Left renal pelvis (tissue), 4 donors: ENCODE results near the gene SLC25A25. TPM values are rescaled to one million over a fixed set of nuclear protein-coding genes. Genes with fewer than 3 reads are reported as not detected.
"Not testable (repeated sequence)": the region's sequence is repeated elsewhere in the genome, so short reads cannot be mapped to it uniquely, and the experiment has no call there.

Source experiments
- DNase-seq, 4 donors: peaks; one replicate each; pipeline ENCODE4 v3.0.0-alpha.2; 2013; ENCODE audit warnings: low read depth in 4 of 4, low spot score in 3 of 4
- polyA plus RNA-seq, 4 donors: library from polyadenylated mRNA; unstranded; fragments of 120-200 nt; gene quantifications; one replicate each; pipeline ENCODE4 v1.2.1, GENCODE V29; 2013; ENCODE audit not compliant: insufficient read length in 4 of 4

The SLC25A25 gene
- 10 to 100 TPM; 12.5 to 17.2 (median 13.1) TPM for polyA plus RNA-seq

DNA sequence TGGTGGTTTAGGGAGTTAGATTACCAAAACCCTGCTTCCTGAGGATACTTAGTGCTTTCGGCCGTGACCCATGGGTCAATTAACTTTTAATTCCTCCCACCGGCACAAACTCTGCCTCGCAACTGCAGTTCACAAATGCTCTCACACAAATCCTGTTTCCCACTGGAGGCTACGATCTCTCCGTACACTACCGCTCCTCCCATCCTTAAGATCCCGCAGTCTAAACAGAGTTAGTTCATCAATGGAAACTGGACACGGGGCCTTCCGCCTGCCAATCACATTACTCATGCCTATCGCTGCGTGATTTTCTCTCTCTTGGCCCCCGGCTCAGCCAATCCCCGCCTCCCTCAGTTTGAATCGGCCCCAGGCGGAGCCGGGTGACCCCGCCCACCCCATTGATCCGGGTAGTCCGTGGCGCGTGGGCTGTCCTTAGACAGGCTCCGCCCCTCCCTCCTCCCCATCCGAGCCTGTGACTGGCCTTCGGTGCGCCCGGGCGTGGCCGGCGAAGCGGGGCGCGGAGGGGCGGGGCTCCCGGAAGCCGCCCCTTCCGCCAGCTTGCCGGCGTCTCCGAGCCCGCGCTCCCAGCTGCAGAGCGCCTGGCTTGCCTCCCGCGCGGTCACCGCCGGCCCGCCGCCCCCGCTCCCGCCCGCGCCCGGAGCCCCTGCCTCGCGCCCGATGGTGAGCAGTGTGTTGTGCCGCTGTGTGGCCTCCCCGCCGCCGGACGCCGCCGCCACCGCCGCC, at the start of gene SLC25A25:
Gene SLC25A25 (plus strand): TSS at position 588 of the 741 bp plus-strand sequence. CDS start 88 bp downstream, at position 676.
- DNase-seq = peak; percentile 95 to 99 (median 96)

DNA sequence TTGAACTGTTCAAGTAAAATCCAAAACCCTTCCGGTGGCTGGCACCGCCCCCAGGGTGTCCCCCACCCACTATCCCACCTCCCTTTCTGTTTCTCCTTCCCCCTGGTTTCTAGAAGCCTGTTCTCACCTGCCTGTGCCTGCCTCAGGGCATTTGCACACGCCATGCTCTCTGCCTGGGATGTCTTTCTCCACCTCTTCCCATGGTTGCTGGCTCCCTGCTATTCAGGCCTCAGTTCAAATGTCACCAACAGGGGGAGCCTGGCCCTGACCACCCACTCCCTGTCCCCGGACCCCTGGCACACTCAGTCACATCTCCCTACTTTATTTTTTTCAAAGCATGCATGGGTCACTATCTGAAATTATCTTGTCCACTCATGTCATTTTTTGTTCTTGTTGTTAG, 47.3 kb upstream of the SLC25A25 start:
- DNase-seq = no peak

DNA sequence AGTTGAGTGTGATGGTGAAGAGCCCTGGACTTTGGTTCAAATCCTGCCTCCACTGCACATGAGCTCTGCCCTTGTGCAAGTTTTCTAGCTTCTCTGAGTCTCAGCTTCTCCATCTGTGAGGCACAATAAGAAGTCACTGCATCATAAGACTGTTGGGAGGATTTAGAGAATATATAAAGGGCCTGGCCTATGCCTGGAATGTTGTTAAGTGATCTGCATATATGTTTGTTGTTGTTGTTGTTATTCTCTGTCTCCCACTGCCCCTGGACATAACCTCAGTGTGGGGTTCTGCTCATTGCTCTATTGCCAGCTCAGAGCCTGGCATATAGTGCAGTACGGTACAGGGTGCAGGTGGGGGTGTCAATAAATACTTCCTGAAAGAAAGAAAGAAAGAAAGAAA, 46.9 kb upstream of the SLC25A25 start:
- DNase-seq = no peak

DNA sequence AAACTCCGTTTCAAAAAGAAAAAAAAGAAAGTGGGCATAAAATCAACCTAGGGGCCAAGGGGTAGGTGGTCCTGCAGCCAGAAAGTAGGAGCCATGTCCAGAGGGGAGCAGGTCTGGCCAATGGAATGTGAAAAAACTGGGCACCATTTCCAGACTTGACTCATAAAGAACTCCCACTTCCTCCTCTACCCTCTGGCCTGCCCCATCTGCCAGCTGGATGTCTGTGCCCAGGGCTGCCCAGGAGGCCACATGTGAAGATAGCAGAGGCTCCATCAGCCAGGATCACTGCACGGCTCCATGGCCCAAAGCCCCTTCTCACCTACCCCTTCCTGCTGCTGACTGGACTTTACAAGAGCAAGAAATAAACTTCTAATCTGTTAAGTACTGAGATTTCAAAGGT, 45.1 kb upstream of the SLC25A25 start:
- no peak for DNase-seq

DNA sequence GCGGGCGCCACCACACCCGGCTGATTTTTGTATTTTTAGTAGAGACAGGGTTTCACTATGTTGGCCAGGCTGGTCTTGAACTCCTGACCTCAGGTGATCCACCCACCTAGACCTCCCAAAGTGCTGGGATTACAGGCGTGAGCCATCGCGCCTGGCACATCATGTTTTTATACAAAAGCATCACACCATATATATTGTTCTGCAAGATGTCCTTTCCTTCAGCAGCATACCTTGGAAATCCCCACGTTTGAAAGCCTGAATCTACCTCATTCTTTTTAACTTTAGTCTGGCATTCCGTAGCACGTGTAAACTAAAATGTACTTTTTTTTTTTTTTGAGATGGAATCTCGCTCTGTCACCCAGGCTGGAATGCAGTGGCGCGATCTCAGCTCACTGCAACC, 44.4 kb upstream of the SLC25A25 start:
- DNase-seq = not testable (repeated sequence)

DNA sequence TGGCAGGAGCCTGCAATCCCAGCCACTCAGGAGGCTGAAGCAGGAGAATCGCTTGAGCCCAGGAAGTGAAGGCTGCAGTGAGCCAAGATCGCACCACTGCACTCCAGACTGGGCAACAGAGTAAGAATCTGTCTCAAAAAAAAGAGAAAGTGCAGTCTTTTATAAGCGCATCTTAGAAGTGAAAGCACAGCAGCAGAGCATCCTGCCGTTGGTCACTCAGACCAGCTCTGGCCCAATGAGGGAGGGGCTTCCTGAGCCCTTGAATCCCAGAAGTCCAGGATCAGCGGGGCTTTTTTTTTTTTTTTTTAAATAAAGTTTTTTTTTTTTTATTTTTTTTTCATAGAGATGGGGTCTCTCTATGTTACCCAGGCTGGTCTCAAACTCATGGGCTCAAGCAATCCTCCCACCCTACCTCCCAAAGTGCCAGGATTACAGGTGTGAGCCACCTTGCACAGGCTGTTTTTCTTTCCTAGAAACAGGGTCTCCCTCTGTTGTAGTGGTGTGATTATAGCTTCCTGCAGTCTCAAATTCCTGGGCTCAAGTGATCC, 43.2 kb upstream of the SLC25A25 start:
- no peak for DNase-seq

DNA sequence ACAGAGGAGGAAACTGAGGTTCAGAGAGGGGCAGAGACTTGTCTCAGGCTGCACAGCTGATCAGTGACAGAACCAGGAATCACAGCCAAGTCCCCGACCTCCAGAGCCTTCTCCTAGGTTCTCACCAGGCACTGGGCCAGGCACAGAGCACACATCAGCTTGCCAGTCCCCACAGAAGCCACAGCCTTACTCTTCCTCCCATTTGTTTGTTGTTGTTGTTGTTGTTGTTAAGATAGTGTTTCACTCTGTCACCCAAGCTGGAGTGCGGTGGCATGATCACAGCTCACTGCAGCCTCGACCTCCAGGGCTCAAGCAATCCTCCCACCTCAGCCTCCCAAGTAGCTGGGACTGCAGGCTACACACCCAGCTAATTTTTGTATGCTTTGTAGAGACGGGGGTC, 42.3 kb upstream of the SLC25A25 start:
- no peak for DNase-seq

DNA sequence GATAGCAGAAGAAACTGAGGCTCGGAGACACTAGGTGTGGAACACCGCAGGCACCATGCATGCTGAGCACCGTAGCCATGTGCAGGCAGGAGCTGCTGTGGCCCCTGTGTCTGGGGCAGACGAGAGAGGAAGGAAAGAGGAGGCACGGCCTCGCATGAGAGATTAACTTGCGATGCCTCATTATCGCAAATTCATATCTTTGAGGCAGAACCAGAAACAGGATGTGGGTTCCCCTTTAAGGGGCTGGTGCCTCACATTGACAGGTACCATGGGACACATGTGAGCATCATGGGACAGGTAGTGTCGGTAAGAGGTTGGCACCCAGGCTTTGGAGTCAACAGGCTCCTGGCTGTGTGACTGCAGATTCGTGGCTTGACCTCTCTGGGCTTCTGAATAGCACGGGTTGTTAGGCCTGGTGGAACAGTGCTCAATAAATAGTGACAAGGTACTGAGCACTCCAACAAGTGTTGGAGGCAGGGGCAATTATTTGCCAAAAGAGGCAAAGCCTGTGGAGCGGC, 41.7 kb upstream of the SLC25A25 start:
- no peak for DNase-seq

DNA sequence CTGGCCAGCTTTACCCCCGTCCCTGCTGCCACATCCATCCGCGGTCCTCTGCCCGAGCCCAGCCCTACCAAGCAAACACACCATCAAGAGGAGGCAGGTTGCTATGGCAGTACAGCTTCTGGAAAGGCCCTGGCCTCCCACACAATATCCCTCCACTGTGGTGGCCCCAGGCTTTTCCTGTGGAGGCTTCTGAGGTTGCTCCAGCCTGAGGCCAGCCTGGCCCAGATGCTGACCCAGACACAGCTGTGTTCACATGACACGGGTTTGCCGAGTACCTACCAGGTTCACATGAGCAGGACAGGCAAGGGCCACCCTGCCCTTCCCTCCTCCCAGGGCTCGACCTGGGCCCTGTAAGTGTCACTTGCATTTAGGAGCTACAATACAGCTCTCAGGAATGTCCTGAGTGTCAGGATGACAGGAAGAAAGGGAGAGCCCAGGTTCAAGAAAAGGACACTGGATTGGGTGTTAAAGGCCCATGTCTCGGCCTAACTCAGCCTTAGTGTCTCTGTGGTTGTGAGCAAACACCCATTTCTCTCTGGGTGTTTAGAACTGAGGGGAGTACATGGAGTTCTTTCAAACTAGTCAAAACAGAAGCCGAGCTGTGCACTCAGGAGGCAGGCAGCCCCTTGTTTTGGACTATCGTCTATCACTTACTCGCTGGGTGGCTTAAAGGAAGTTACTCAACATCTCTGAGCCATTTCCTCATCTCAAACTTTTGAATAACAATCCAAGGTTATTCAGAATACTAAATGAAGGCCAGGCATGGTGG, 41.1 kb upstream of the SLC25A25 start:
- no peak for DNase-seq

DNA sequence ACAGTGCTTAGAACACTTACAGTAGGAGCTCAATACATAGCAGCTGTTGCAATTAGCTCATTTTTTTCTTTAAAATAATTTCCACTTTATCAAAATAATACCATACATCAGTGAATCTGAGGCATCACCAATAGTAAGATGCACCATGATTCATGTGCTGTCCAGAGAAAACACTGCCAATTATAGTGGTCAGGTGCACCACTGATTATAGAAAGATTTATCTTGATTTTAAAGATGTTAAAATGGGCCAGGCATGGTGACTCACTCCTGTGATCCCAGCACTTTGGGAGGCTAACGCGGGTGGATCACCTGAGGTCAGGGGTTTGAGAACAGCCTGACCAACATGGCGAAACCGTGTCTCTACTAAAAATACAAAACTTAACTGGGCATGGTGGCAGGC, 40.3 kb upstream of the SLC25A25 start:
- no peak for DNase-seq

DNA sequence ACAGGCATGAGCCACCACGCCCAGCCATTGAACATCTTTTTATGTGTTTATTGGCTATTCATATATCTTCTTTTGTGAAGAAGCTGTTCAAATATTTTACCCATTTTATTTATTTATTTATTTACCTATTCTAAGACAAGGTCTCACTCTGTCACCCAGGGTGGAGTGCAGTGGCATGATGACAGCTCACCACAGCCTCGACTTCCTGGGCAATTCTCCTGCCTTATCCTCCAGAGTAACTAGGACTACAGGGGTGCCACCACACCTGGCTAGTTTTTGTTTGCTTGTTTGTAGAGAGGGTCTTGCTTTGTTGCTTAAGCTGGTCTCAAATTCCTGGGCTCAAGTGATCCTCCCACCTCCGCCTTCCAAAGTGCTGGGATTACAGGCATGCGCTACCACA, 34.4 kb upstream of the SLC25A25 start:
- DNase-seq = no peak

DNA sequence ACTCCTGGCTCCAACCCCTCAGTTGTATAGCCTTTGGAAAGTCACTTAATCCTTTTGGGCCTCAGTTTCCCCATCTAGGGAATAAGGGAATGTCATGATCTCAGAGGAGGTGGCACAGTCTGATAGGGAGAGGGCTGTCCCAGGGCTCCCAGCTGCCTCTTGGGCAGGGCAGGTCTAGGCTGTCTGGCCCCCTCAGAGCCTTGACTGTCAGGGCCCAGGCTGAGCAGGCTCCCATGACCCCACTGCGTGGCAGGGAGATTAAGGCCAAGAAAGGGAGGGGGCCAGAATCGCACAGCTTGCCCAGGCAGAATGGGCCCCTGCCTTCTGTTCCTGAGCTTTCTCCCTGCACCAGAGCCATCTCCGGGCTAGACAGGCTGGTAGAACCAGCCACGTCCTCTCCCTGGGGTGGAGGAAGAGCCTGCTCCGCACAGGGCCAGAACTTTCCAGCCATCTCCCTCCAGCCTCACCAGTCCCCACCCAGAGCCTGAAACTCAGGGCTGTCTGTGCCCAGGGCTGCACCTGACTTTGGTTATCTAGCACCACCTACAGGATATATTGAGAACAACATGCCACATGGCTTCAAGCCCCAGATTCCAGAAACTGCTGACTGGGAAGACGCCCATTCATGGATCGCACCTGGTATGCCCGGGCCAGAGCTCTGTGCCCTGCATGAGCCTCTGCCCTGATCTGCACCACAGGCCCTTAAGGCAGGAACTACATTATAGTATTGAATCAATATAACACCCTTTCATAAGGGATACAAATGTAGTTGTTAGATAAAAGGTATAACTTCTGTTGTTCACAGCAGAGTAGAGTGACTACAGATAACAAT, 33.0 kb upstream of the SLC25A25 start:
- DNase-seq = no peak

DNA sequence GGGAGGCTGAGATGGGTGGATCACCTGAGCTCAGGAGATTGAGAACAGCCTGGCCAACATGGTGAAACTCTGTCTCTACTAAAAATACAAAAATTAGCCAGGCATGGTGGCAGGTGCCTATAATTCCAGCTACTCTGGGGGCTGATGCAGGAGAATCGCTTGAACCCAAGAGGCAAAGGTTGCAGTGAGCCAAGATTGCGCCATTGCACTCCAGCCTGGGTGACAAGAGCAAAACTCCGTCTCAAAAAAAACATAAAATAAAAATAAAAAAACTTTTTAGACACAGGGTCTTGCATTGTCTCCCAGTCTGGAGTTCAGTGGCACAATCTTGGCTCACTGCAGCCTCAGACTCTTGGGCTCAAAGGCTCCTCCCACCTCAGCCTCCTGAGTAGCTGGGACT, 31.5 kb upstream of the SLC25A25 start:
- DNase-seq = not testable (repeated sequence)

DNA sequence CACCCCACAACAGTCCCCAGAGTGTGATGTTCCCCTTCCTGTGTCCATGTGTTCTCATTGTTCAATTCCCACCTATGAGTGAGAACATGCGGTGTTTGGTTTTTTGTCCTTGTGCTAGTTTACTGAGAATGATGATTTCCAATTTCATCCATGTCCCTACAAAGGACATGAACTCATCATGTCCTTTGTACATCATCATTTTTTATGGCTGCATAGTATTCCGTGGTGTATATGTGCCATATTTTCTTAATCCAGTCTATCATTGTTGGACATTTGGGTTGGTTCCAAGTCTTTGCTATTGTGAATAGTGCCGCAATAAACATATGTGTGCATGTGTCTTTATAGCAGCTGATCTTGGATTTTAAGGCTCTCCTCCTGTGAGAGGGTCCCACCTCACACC, 27.2 kb upstream of the SLC25A25 start:
- DNase-seq = not testable (repeated sequence)

DNA sequence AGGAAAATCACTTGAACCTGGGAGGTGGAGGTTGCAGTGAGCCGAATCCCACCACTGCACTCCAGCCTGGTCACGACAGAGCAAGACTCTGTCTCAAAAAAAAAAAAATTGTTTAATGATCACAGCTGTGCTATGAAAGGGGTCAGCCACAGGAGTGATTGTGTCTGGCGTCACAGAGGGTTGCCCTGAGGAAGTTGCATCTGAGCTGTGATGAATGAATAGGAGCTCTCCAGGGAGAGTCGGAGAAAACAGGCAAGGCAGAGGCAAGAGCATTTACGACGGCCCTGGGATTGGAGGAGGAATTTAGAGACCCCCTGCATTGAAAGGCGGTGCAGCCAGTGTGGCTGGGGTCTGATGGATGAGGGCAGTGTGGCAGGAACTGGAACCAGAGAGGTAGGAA, 26.0 kb upstream of the SLC25A25 start:
- no peak for DNase-seq

DNA sequence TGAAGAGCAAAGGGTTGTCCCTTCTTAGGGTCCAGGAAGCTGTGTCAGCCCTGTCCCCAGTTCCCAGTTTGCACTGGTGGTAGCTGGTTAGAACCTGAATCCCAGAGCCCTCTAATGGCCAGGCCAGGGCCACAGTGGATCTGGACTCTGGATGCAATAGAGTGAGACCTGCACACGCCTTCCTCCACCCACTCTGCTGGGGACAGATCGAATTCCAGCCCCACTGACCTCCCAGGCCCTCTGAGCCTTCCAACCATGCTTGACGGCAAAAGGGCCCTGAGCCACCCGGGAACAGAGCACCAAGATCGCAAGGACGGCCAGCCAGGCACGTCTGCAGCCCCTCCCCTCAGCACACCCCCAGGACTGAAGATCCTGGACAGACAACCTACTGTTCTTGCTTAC, 24.6 kb upstream of the SLC25A25 start:
- DNase-seq = no peak

DNA sequence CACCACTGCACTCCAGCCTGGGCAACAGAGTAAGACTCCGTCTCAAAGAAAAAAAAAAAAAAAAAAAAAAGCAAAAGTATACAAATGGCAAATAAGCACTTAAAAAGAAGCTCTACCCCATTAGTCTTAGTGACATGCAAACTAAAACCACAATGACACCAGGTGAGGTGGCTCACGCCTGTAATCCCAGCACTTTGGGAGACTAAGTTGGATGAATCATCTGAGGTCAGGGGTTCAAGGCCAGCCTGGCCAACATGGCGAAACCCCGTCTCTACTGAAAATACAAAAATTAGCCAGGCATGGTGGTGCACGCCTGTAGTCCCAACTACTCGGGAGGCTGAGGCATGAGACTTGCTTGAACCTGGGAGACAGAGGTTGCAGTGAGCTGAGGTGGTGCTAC, 22.6 kb upstream of the SLC25A25 start:
- DNase-seq = not testable (repeated sequence)

DNA sequence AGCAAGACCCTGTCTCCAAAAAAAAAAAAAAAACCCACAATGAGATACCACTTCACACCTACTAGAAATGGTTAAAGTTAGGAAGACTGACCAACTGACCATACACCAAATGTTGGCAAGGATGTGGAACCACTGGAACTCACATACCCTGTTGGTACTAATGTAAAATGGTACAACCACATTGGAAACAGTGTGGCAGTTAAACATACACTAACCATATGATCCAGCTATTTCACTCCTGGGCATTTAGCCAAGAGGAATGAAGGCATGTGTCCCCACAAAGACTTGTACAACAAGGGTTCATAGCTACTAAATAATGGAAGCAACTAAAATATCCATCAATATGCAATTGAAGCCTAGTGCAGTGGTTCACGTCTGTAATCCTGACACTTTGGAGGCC, 22.2 kb upstream of the SLC25A25 start:
- DNase-seq = no peak

DNA sequence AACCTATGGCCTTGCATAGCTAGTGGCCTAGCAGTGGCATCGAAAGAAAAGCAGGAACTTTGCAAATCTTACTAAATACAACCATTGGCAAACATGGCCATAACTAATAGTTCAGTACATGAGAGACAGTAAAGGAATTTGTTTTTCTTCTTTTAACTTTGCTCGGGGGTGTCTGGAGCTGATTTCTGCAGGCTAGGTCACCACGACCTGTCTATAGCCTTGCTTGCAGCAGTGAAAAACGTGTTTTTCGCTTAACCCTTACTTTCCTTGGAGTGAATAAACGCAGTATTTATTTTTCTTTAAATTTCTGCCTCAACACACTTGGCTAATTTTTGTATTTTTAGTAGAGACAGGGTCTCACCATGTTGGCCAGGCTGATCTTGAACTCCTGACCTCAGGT, 20.8 kb upstream of the SLC25A25 start:
- DNase-seq = no peak

DNA sequence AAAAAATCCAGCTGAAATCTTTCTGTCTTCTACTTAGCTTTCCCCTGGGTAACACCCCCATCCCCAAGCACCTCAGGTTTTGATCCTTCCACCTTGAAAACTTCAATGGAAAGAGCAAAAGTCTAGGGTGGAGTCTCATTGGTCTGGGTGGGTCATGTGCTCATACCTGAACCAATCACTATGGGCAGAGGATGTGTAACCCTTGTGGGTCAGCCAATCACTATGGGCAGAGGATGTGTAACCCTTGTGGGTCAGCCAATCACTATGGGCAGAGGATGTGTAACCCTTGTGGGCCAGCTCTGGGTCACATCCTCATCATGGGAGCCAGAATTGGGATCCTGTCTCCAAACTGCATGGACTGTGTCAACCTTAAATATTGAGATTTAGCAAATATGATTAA, 19.4 kb upstream of the SLC25A25 start:
- DNase-seq = no peak

DNA sequence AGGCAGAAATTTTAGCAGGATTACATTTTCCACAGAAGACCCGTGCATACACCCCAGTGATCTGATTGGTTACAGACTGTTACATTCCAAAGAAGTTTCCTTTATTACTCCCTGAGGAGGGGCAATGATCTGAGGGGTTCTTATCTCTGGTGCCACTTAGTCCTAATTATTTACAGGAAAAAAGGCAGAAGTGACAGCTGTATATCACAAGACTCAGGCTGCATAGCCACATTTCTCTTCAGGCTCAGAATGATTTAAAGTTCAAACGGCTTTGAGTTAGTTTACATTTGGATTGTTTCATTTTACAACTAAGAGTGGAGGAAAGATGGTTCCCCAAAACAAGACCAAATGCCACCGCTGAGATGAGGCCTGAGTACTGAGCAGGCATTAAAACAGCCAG, 18.2 kb upstream of the SLC25A25 start:
- no peak for DNase-seq
